ENCODE results near the gene TBC1D19.

DNA sequence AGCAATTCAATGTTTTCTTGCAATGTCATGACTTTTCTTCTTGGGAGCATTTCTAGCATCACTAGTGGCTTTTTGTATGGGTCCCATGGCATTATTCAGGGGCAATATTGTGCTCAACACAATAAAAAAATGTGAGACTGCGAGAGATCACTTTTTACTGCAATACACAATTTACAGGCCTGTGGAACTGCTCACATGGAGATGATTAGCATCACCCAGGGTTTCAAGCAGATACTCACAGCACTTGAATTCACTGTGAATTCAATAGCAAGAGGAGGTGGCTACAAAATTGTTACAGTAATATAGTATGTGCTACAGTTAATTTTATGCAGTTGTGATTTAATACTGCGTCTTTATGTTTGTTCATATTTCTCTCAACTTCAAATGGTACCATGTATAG, 50.4 kb downstream of the TBC1D19 start:
- TF ChIP-seq, protein P1, sequence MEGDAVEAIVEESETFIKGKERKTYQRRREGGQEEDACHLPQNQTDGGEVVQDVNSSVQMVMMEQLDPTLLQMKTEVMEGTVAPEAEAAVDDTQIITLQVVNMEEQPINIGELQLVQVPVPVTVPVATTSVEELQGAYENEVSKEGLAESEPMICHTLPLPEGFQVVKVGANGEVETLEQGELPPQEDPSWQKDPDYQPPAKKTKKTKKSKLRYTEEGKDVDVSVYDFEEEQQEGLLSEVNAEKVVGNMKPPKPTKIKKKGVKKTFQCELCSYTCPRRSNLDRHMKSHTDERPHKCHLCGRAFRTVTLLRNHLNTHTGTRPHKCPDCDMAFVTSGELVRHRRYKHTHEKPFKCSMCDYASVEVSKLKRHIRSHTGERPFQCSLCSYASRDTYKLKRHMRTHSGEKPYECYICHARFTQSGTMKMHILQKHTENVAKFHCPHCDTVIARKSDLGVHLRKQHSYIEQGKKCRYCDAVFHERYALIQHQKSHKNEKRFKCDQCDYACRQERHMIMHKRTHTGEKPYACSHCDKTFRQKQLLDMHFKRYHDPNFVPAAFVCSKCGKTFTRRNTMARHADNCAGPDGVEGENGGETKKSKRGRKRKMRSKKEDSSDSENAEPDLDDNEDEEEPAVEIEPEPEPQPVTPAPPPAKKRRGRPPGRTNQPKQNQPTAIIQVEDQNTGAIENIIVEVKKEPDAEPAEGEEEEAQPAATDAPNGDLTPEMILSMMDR (conservative IDR thresholded peaks at IDR 0.05; ENCODE audit: low read depth, low read length) = no peak
- no peak for TF ChIP-seq EZH2 (IDR thresholded peaks at IDR 0.05; ENCODE audit: low read length, unreplicated experiment)

Data from PC-3 (cell line).